NK-92 (cell line): ENCODE measurements around the gene OR2G2.

Source experiments
- DNase-seq: peaks from one replicate; lab custom pipeline; 2025; ENCODE audit not compliant: unreplicated experiment; lab: John Stamatoyannopoulos, UW

The OR2G2 gene

GRCh38 chr1:247588060-247588459 is at the start of gene OR2G2:
OR2G2 (plus strand) TSS chr1:247588360; CDS start chr1:247588360, 0 bp downstream.
- no peak for DNase-seq

GRCh38 chr1:247538561-247538960 is 49.6 kb upstream of the OR2G2 start:
- DNase-seq: no peak

GRCh38 chr1:247539215-247539614 is 48.9 kb upstream of the OR2G2 start:
- no peak for DNase-seq

- no peak for DNase-seq
Observed at GRCh38 chr1:247540581-247540980, 47.6 kb upstream of the OR2G2 start.

GRCh38 chr1:247542811-247543210 is 45.3 kb upstream of the OR2G2 start:
- no peak for DNase-seq

GRCh38 chr1:247548092-247548491 is 40.1 kb upstream of the OR2G2 start:
- no peak for DNase-seq

- DNase-seq: no peak
Observed at GRCh38 chr1:247548769-247549182, 39.4 kb upstream of the OR2G2 start, which contains the start of gene GCSAML. GCSAML (plus strand) TSS chr1:247549134; CDS start chr1:247549192, 58 bp downstream.

GRCh38 chr1:247551721-247552120 is 36.4 kb upstream of the OR2G2 start:
- no peak for DNase-seq

- DNase-seq: no peak
Observed at GRCh38 chr1:247552231-247552630, 35.9 kb upstream of the OR2G2 start.

GRCh38 chr1:247557926-247558674 is 30.1 kb upstream of the OR2G2 start:
- no peak for DNase-seq

GRCh38 chr1:247561711-247562110 is 26.4 kb upstream of the OR2G2 start:
- DNase-seq: no peak

GRCh38 chr1:247562198-247562597 is 26.0 kb upstream of the OR2G2 start:
- no peak for DNase-seq

- no peak for DNase-seq
Observed at GRCh38 chr1:247574236-247574635, 13.9 kb upstream of the OR2G2 start.

GRCh38 chr1:247574664-247575063 is 13.5 kb upstream of the OR2G2 start:
- no peak for DNase-seq

GRCh38 chr1:247576514-247576913 is 11.6 kb upstream of the OR2G2 start:
- DNase-seq: no peak

GRCh38 chr1:247578946-247579460 is 9.2 kb upstream of the OR2G2 start:
- DNase-seq: no peak

GRCh38 chr1:247605286-247605685 is 17.1 kb downstream of the OR2G2 start, which contains the start of gene OR2G3:
OR2G3 (plus strand) TSS chr1:247605586; CDS start chr1:247605586, 0 bp downstream.
- DNase-seq: no peak

GRCh38 chr1:247613405-247613804 is 25.2 kb downstream of the OR2G2 start:
- no peak for DNase-seq

GRCh38 chr1:247614625-247615024 is 26.5 kb downstream of the OR2G2 start:
- no peak for DNase-seq

GRCh38 chr1:247627951-247628350 is 39.8 kb downstream of the OR2G2 start:
- DNase-seq: no peak

GRCh38 chr1:247638011-247638410 is 49.9 kb downstream of the OR2G2 start:
- no peak for DNase-seq

GRCh38 chr1:247638781-247639180 is 50.6 kb downstream of the OR2G2 start:
- no peak for DNase-seq
